GM10248 (cell line): Measurements from ENCODE around the gene PRSS16.

Experiments used
- CTCF ChIA-PET: fragments of 300-600 bp; sonication (Branson Sonifier 250); formaldehyde crosslinking; extraction: SDS; loops from one replicate; lab custom pipeline; 2021; ENCODE audit warnings: antibody characterized with exemption; lab: Yijun Ruan, JAX
- POLR2A ChIA-PET: fragments of 350-650 bp; sonication (Branson Sonifier 250); formaldehyde crosslinking; extraction: SDS; loops from one replicate; lab custom pipeline; 2020; ENCODE audit warnings: antibody characterized with exemption; lab: Yijun Ruan, JAX
- DNase-seq: peaks from one replicate; pipeline ENCODE4 v3.0.0; 2012; ENCODE audit errors: extremely low spot score
- TF ChIP-seq, protein P1 (sequence below): IDR thresholded peaks from 2 replicates; pipeline ENCODE4 v1.5.1; 2012; ENCODE audit warnings: mild to moderate bottlenecking, low read depth; ENCODE audit errors: extremely low read depth, missing control alignments, control extremely low read depth

The PRSS16 gene

GRCh38 chr6:27281105-27281539 lies 33.6 kb downstream of the PRSS16 start:
- ChIA-PET CTCF (interaction anchor here (1.1 kb wide), 1 partner anchor 30 kb away, joined by 4 read pairs; no protein-coding TSS in a partner anchor), POLR2A (no interaction called here)
- TF ChIP-seq, protein P1, sequence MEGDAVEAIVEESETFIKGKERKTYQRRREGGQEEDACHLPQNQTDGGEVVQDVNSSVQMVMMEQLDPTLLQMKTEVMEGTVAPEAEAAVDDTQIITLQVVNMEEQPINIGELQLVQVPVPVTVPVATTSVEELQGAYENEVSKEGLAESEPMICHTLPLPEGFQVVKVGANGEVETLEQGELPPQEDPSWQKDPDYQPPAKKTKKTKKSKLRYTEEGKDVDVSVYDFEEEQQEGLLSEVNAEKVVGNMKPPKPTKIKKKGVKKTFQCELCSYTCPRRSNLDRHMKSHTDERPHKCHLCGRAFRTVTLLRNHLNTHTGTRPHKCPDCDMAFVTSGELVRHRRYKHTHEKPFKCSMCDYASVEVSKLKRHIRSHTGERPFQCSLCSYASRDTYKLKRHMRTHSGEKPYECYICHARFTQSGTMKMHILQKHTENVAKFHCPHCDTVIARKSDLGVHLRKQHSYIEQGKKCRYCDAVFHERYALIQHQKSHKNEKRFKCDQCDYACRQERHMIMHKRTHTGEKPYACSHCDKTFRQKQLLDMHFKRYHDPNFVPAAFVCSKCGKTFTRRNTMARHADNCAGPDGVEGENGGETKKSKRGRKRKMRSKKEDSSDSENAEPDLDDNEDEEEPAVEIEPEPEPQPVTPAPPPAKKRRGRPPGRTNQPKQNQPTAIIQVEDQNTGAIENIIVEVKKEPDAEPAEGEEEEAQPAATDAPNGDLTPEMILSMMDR: no peak
- no peak for DNase-seq

DNA sequence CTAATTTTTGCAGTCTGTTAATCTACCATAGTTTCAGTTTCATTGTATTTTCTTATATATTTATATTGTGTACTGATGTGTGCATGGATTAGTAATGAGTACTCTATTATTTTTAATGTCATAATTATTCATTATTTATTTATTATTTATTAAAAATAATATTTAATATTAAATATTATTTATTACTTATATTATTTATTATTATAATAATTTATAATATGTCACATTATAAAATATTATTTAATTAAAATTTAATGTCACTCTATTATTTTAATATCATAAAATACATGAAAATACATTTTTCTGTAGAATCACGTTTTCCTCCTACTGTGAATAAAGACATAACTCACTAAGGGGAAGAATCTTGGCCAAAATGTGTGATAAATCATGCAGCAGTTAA lies 34.1 kb downstream of the PRSS16 start:
- POLR2A ChIA-PET: no interaction called here
- TF ChIP-seq, protein P1: no peak
- DNase-seq: no peak
- CTCF ChIA-PET: interaction anchor here (1.1 kb wide), 1 partner anchor 30 kb away, joined by 4 read pairs; no protein-coding TSS in a partner anchor

DNA sequence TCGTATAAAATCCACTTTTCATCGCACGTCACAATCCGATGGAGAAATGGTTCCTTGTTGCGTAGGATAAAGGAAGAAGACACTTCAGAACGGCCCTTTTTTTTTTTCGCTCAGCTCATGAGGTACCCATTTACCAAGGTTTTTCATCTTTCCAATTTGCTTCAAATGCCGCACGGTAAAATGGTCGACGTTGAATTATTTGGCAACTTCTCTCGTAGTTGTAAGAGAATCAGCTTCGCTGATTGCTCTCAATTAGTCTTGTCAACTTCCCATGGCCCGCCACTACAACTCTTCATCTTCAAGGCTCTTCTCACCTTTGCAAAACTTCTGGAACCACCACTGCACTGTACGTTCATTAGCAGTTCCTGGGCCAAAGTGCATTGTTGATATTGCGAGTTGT lies 35.8 kb downstream of the PRSS16 start:
- CTCF ChIA-PET: no interaction called here
- TF ChIP-seq, protein P1: no peak
- POLR2A ChIA-PET: no interaction called here
- no peak for DNase-seq

GRCh38 chr6:27286141-27286540 lies 38.6 kb downstream of the PRSS16 start:
- ChIA-PET POLR2A (interaction anchor here (0.6 kb wide), 1 partner anchor 604 kb away, joined by 15 read pairs; a partner anchor contains a TSS), CTCF (interaction anchor here (1.0 kb wide), 1 partner anchor 77 kb away, joined by 3 read pairs; no protein-coding TSS in a partner anchor)
- TF ChIP-seq, protein P1: no peak
- no peak for DNase-seq

GRCh38 chr6:27287751-27288135 lies 40.2 kb downstream of the PRSS16 start:
- POLR2A ChIA-PET: no interaction called here
- CTCF ChIA-PET: no interaction called here
- TF ChIP-seq, protein P1: no peak
- no peak for DNase-seq

DNA sequence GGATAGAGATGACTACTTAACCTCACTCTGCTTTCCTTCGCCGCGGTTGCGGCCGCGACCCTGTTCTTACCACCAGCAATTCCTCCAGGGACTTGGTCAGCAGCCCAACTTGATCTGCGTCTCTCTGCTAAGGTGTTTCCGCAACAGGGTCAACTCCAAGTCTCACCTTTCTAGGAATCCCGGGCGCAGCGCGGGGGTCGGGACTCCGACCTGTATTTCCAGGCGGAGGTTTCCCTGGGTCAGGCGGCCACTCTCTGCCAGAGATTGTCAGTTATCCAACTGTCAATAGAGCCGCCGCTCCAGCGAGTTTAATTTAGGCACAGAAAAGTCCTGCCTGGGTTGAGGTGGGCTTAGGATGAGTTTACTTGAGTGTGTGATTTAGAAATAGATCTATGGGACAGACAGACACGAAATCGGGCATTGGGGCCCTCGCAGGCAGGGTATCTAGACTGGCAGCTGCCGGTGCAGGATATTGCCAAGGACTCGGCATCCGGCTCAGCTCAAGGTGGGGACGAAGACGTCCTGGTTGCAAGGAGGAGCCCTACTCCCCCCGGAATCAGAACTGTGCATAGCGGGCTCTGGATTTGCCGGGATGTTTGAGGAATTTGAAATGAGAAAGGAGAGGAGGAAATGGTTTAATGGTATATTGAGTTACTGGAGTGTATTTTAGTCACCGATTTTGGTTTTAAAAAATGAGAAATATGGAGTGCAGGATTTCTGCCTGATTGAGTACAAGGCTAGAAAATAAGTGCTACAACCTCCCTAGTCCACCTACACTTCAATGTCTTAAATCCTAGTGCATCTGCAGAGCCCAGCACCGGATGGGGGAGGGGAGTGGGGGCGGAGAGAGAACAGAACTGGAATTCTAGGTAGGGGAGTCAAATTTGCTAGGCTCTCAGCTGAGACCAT lies 40.9 kb downstream of the PRSS16 start:
- ChIA-PET CTCF (interaction anchor here (0.9 kb wide), 1 partner anchor 36 kb away, joined by 3 read pairs; no protein-coding TSS in a partner anchor), POLR2A (no interaction called here)
- TF ChIP-seq, protein P1: no peak
- no peak for DNase-seq
